HG03064 (cell line): ENCODE measurements around the gene SPDYC.

Source experiments
- ATAC-seq: cut with Tn5 transposase; IDR thresholded peaks from one replicate; pipeline ENCODE4 v1.9.1; 2021; ENCODE audit warnings: low read depth; ENCODE audit not compliant: unreplicated experiment

The SPDYC gene

GRCh38 chr11:65218446-65218845, 48.4 kb downstream of the SPDYC start:
- ATAC-seq = no peak

GRCh38 chr11:65219930-65220213, 49.8 kb downstream of the SPDYC start:
- ATAC-seq = no peak

GRCh38 chr11:65221026-65221425, 51.0 kb downstream of the SPDYC start:
- ATAC-seq = no peak
